H1 (cell line): ENCODE measurements around the gene TCTN3. TPM values are rescaled to one million over a fixed set of nuclear protein-coding genes. Genes with fewer than 3 reads are reported as not detected.

ENCODE experiments used
- CTCF ChIP-seq, 3 experiments: IDR thresholded peaks; 1 replicate in 2 of 3; 2 replicates in 1 of 3; pipeline versions ENCODE4 v1.5.1 to v1.6.1; 2011; ENCODE audit warnings: low read length in 3 of 3, mild to moderate bottlenecking in 3 of 3, inconsistent platforms in 2 of 3, low read depth in 1 of 3, moderate library complexity in 1 of 3; ENCODE audit not compliant: insufficient read depth in 1 of 3; ENCODE audit errors: control extremely low read depth in 1 of 3
- POLR2AphosphoS5 ChIP-seq: IDR thresholded peaks from 2 replicates; pipeline ENCODE4 v1.6.1; 2011; ENCODE audit warnings: low read depth, low read length
- polyA plus RNA-seq, 7 experiments: library from polyadenylated mRNA; depleted of rRNA in 3 of 7; stranded (reverse) in 5 of 7; unstranded in 2 of 7; fragments of >200 nt in 5 of 7; fragments of 200-250 nt in 2 of 7; gene quantifications; 1 replicate in 5 of 7; 2 replicates in 1 of 7; 4 replicates in 1 of 7; pipeline versions ENCODE4 v1.2.1 to v1.2.3, GENCODE V29; 2011 to 2013; ENCODE audit warnings: missing spikeins in 2 of 7, mixed read lengths in 2 of 7
- total RNA-seq: library from RNA; stranded (reverse); fragmentation: NEBNext Ultra II Directional; extraction: Animal tissue kit (Norgen Biotek cat#: 25700); gene quantifications from 2 replicates; pipeline ENCODE4 v1.2.1, GENCODE V29; 2021

TCTN3 gene
- total and polyA plus RNA-seq, 2 of the 8 experiments (the other 6 are each of a cell fraction or from before 2014, with no cell fraction given) = 34.7 to 39.8 TPM

GRCh38 chr10:95711492-95711891, 17.8 kb upstream of the TCTN3 start (continued):
- no peak for TF ChIP-seq POLR2AphosphoS5
- TF ChIP-seq CTCF (IDR thresholded peaks at IDR 0.05; ENCODE audit: control extremely low read depth in 1 of 3, insufficient read depth in 1 of 3, low read depth in 1 of 3, low read length in 3 of 3) = no peak
